ENCODE results near the gene ACTR3. TPM values are rescaled to one million over a fixed set of nuclear protein-coding genes. Genes with fewer than 3 reads are reported as not detected.

The ACTR3 gene
- total and polyA plus RNA-seq, 2 of the 4 experiments (the other 2 are of a cell fraction) = 246 to 307 TPM

DNA sequence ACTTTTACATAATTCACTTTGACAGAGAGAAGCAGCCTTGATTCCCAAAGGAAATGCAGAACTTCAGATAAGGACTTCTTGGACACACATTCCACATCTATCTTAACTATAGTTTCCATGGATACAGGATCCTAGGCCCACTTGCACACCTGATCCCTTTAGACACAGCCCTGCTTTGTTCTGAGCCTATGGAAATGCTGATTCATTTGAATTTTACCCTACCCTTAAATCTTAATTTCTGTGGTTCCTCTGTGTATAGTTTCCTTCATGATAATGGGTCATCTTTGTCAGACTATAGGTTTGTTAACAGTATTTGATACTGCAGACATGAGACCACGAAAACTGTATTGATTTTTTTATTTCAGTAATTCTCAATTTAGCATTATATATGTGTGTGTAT is 77.4 kb downstream of the ACTR3 start:
- H3K36me3 ChIP-seq (ENCODE audit: control insufficient read depth, insufficient read depth, low read length) = peaks cover 10% of the 10 kb centered on the region
- H2AK5ac ChIP-seq (ENCODE audit: low read depth, low read length) = no peak overlapping the region
- TF ChIP-seq CEBPB (IDR thresholded peaks at IDR 0.05; ENCODE audit: low read depth, low read length) (no peak), MAFK (IDR thresholded peaks at IDR 0.05; ENCODE audit: low read depth, low read length) (0 out of 2 replicates have a peak, but pooled peaks have one; percentile 10)
- no peak overlapping the region for H4K5ac ChIP-seq (ENCODE audit: low read depth, low read length)
- no peak overlapping the region for H2AK9ac ChIP-seq (replicated peaks; ENCODE audit: low read depth, low read length, poor library complexity)
- no peak overlapping the region for H2BK20ac ChIP-seq (ENCODE audit: low read depth, low read length)
- H3K9ac ChIP-seq (ENCODE audit: low read depth, low read length) = no peak overlapping the region
- DNase-seq = no peak
- in situ Hi-C loops (cut with MboI; ENCODE audit: low sequenced_read_pairs) = no loop called here
- H3K4me1 ChIP-seq (ENCODE audit: control insufficient read depth, insufficient read depth, low read length) = peaks cover 8% of the 10 kb centered on the region
- no peak overlapping the region for H4K8ac ChIP-seq (ENCODE audit: low read depth in 2 of 2, low read length in 2 of 2)
- H3K4me3 ChIP-seq (ENCODE audit: insufficient read depth, low read depth, low read length) = no peak overlapping the region
- no peak overlapping the region for H3K56ac ChIP-seq (ENCODE audit: extremely low read depth, insufficient read depth, low read length)
- no peak overlapping the region for H2BK15ac ChIP-seq (ENCODE audit: low read depth, low read length)
- H3K4me2 ChIP-seq (ENCODE audit: low read depth, low read length) = no peak overlapping the region
- H2BK5ac ChIP-seq (ENCODE audit: low read depth, low read length, poor library complexity, severe bottlenecking) = no peak overlapping the region
- ChIA-PET POLR2A (ENCODE audit: unreplicated experiment) (no interaction called here), CTCF (no interaction called here)
- no peak overlapping the region for H3K4ac ChIP-seq (ENCODE audit: low read depth, low read length)
- H4K91ac ChIP-seq (ENCODE audit: insufficient read depth, low read depth, low read length) = no peak overlapping the region
- H3K23ac ChIP-seq (ENCODE audit: low read depth, low read length) = no peak overlapping the region
- ATAC-seq (ENCODE audit: low read depth) = no peak
- H3K27me3 ChIP-seq (ENCODE audit: control insufficient read depth, insufficient read depth, low read length) = no peaks in the 10 kb centered on the region
- no peaks in the 10 kb centered on the region for H3K9me3 ChIP-seq (ENCODE audit: control insufficient read depth, insufficient read depth, low read length)
- dilution Hi-C loops (cut with HindIII; ENCODE audit: low sequenced_read_pairs, unreplicated experiment) = no loop called here
- BruUV-seq (replicated peaks) = no TSS peak
- H3K9me1 ChIP-seq (ENCODE audit: insufficient read depth, low read length) = peaks cover 13% of the 10 kb centered on the region; the same call in 1 of the 2 replicates
- H2AFZ ChIP-seq (replicated peaks; ENCODE audit: low read length, poor library complexity) = no peak overlapping the region
- intact Hi-C loops (cut with micrococcal nuclease) = no loop called here
- H3K18ac ChIP-seq (ENCODE audit: low read depth, low read length) = peak overlapping the region; percentile 3; the same call in 1 of the 2 replicates
- peaks cover 17% of the 10 kb centered on the region; the same call in 1 of the 2 replicates for H4K20me1 ChIP-seq (ENCODE audit: insufficient read depth, low read length)
- no peak overlapping the region for H3K14ac ChIP-seq (replicated peaks; ENCODE audit: low read depth, low read length)
- H3K27ac ChIP-seq (ENCODE audit: insufficient read depth, low read length) = no peak overlapping the region
- WGBS, 2 experiments (ENCODE audit: extremely low coverage in 2 of 2, insufficient read length in 1 of 2) = no CpG with 5 or more reads among the region's 1 CpG
- H2BK120ac ChIP-seq (ENCODE audit: low read depth, low read length) = no peak overlapping the region
- H3K79me1 ChIP-seq (ENCODE audit: low read depth in 1 of 2, low read length in 2 of 2) = peaks cover 5 to 37% of the 10 kb centered on the region in 2 experiments; a peak in 3 of 4 replicates
